Stimulated activated CD8-positive, alpha-beta memory T cell treated with anti-CD3 and anti-CD28 coated beads, Interleukin-7, amount 100 ng/mL, for 48 hours (primary cell): Measurements from ENCODE around the gene POLR2A.

Source experiments
- DNase-seq, 2 donors: peaks; one replicate each; pipeline ENCODE4 v3.0.0-alpha.2; 2020; ENCODE audit warnings: low read depth in 1 of 2; ENCODE audit errors: extremely low read depth in 1 of 2

The POLR2A gene

GRCh38 chr17:7501729-7502128 lies 17.6 kb downstream of the POLR2A start:
- no peak for DNase-seq

- DNase-seq: no peak
These were observed 18.1 kb downstream of the POLR2A start for GRCh38 chr17:7502171-7502847.

- no peak for DNase-seq
These were observed 18.8 kb downstream of the POLR2A start for GRCh38 chr17:7502987-7503386.

- DNase-seq: no peak
These were observed 19.4 kb downstream of the POLR2A start for GRCh38 chr17:7503521-7503920.

- DNase-seq: no peak
These were observed 24.0 kb downstream of the POLR2A start for GRCh38 chr17:7508145-7508544.

GRCh38 chr17:7508846-7509245 lies 24.7 kb downstream of the POLR2A start:
- DNase-seq: no peak

GRCh38 chr17:7509937-7510336 lies 25.8 kb downstream of the POLR2A start:
- no peak for DNase-seq

GRCh38 chr17:7511108-7511507 lies 26.9 kb downstream of the POLR2A start:
- DNase-seq: no peak

- DNase-seq: no peak
These were observed 27.9 kb downstream of the POLR2A start for GRCh38 chr17:7512105-7512504.

GRCh38 chr17:7512824-7513540 lies 28.8 kb downstream of the POLR2A start:
- DNase-seq: no peak

GRCh38 chr17:7513850-7514419 lies 29.8 kb downstream of the POLR2A start:
- DNase-seq: no peak

- DNase-seq: no peak
These were observed 31.9 kb downstream of the POLR2A start for GRCh38 chr17:7515911-7516610.

- peak in 1 of 2 donors; percentile 20 for DNase-seq
These were observed 38.9 kb downstream of the POLR2A start for GRCh38 chr17:7523033-7523432.

GRCh38 chr17:7528842-7529241 lies 44.7 kb downstream of the POLR2A start:
- no peak for DNase-seq

- DNase-seq: no peak
These were observed 46.1 kb downstream of the POLR2A start for GRCh38 chr17:7530023-7530900.

- DNase-seq: no peak
These were observed 53.9 kb downstream of the POLR2A start for GRCh38 chr17:7538050-7538449.

GRCh38 chr17:7538891-7539545 lies 54.9 kb downstream of the POLR2A start:
- DNase-seq: no peak

- DNase-seq: no peak
These were observed 57.0 kb downstream of the POLR2A start for GRCh38 chr17:7541074-7541621.

GRCh38 chr17:7544911-7545310 lies 60.7 kb downstream of the POLR2A start:
- DNase-seq: no peak
